CD4-positive, alpha-beta memory T cell (primary cell): ENCODE results near the gene CHSY3. TPM values are rescaled to one million over a fixed set of nuclear protein-coding genes. Genes with fewer than 3 reads are reported as not detected.

Experiments
- CTCF ChIA-PET: fragments of 350-600 bp; sonication (Branson Sonifier 250); formaldehyde crosslinking; loops from one replicate; lab custom pipeline; 2021; ENCODE audit warnings: inconsistent platforms; ENCODE audit not compliant: partially characterized antibody; lab: Charles Lee
- POLR2A ChIA-PET: fragments of 350-600 bp; sonication (Branson Sonifier 250); formaldehyde crosslinking; loops from one replicate; lab custom pipeline; 2021; ENCODE audit not compliant: partially characterized antibody; lab: Charles Lee
- DNase-seq, 5 donors: peaks; one replicate each; pipeline versions ENCODE4 v3.0.0 to v3.0.0-alpha.2; 2020 to 2022; ENCODE audit warnings: mixed read lengths in 1 of 5
- H3K27ac ChIP-seq: one replicate; pipeline ENCODE4 v1.7.0; 2013; ENCODE audit warnings: low read depth, low read length
- H3K27me3 ChIP-seq: 2 replicates; pipeline ENCODE4 v1.7.0; 2013; ENCODE audit warnings: mild to moderate bottlenecking, low read length, moderate library complexity; ENCODE audit not compliant: insufficient read depth
- H3K36me3 ChIP-seq: 2 replicates; pipeline ENCODE4 v1.7.0; 2013; ENCODE audit warnings: mild to moderate bottlenecking, low read length, moderate library complexity; ENCODE audit not compliant: insufficient read depth
- H3K4me1 ChIP-seq: 2 replicates; pipeline ENCODE4 v1.7.0; 2013; ENCODE audit warnings: mild to moderate bottlenecking, low read length, moderate library complexity; ENCODE audit not compliant: insufficient read depth
- H3K4me3 ChIP-seq, 2 donors: one replicate each; pipeline ENCODE4 v1.7.0; 2013; ENCODE audit warnings: low read length in 2 of 2, mild to moderate bottlenecking in 1 of 2
- H3K9me3 ChIP-seq, 2 donors: one replicate each; pipeline ENCODE4 v1.7.0; 2013; ENCODE audit warnings: low read length in 2 of 2, control low read depth in 1 of 2; ENCODE audit not compliant: control insufficient read depth in 1 of 2
- H3K27ac Mint-ChIP-seq, 7 donors: one replicate each; pipeline ENCODE4 v1.8.0; 2020 to 2021; ENCODE audit warnings: mixed read lengths in 7 of 7, mild to moderate bottlenecking in 6 of 7, inconsistent platforms in 3 of 7, moderate library complexity in 3 of 7
- H3K27me3 Mint-ChIP-seq, 2 donors: one replicate each; pipeline ENCODE4 v1.8.0; 2020 to 2021; ENCODE audit warnings: mixed read lengths in 2 of 2
- H3K36me3 Mint-ChIP-seq, 2 donors: one replicate each; pipeline ENCODE4 v1.8.0; 2020 to 2021; ENCODE audit warnings: mixed read lengths in 2 of 2, inconsistent platforms in 1 of 2, mild to moderate bottlenecking in 1 of 2
- H3K4me1 Mint-ChIP-seq, 4 donors: one replicate each; pipeline ENCODE4 v1.8.0; 2020 to 2021; ENCODE audit warnings: mixed read lengths in 4 of 4, mild to moderate bottlenecking in 1 of 4
- H3K4me3 Mint-ChIP-seq, 8 donors: one replicate each; pipeline ENCODE4 v1.8.0; 2020 to 2021; ENCODE audit warnings: mixed read lengths in 8 of 8, mild to moderate bottlenecking in 7 of 8, moderate library complexity in 6 of 8, inconsistent platforms in 3 of 8
- H3K9me3 Mint-ChIP-seq, 8 donors: one replicate each; pipeline ENCODE4 v1.8.0; 2020 to 2021; ENCODE audit warnings: mixed read lengths in 8 of 8, mild to moderate bottlenecking in 5 of 8, inconsistent platforms in 3 of 8, moderate library complexity in 1 of 8
- intact Hi-C: fragments of 100-400 bp; cut with micrococcal nuclease; formaldehyde crosslinking; loops from one replicate; pipeline ENCODE4 v1.15.1; 2023
- polyA plus RNA-seq, 2 donors: library from polyadenylated mRNA; unstranded; fragments of 300-500 nt; fragmentation: Illumina TruSeq; gene quantifications; one replicate each; pipeline ENCODE4 v1.2.3, GENCODE V29; 2021
- total RNA-seq, 2 experiments: library from RNA; stranded (reverse); gene quantifications; one replicate each; pipeline ENCODE4 v1.2.3, GENCODE V29; 2021

Gene CHSY3
- total and polyA plus RNA-seq, 4 experiments from 2014 or later, result not detected

GRCh38 chr5:130090569-130091270 lies 186.5 kb downstream of the CHSY3 start:
- Histone ChIP-seq H3K4me3 (no peak overlapping the region), H3K9me3 (no peaks in the 10 kb centered on the region)
- POLR2A ChIA-PET, result no interaction called here

GRCh38 chr5:130092991-130093390 lies 188.7 kb downstream of the CHSY3 start:
- no peak for DNase-seq
- no peaks in the 10 kb centered on the region for H3K36me3 Mint-ChIP-seq
- Histone ChIP-seq H3K4me3 (no peak overlapping the region), H3K27me3 (no peaks in the 10 kb centered on the region), H3K9me3 (no peaks in the 10 kb centered on the region), H3K36me3 (no peaks in the 10 kb centered on the region), H3K4me1 (no peaks in the 10 kb centered on the region), H3K27ac (no peak overlapping the region)
- ChIA-PET CTCF (no interaction called here), POLR2A (no interaction called here)
- intact Hi-C loops, result no loop called here
- no peak overlapping the region for H3K4me3 Mint-ChIP-seq
- H3K4me1 Mint-ChIP-seq, result no peaks in the 10 kb centered on the region
- H3K9me3 Mint-ChIP-seq, result peaks cover 0 to 10% (median under 1%) of the 10 kb centered on the region in 8 donors
- H3K27me3 Mint-ChIP-seq, result no peaks in the 10 kb centered on the region
- no peak overlapping the region for H3K27ac Mint-ChIP-seq

More at GRCh38 chr5:130090569-130091270, 186.5 kb downstream of the CHSY3 start:
- no peak overlapping the region for H3K4me3 Mint-ChIP-seq
- H3K27me3 Mint-ChIP-seq, result peaks cover 0 to under 1% of the 10 kb centered on the region in 2 donors
- intact Hi-C loops, result no loop called here
- CTCF ChIA-PET, result no interaction called here
- Histone ChIP-seq H3K36me3 (no peaks in the 10 kb centered on the region), H3K27ac (no peak overlapping the region), H3K27me3 (no peaks in the 10 kb centered on the region), H3K4me1 (no peaks in the 10 kb centered on the region)
- H3K4me1 Mint-ChIP-seq, result no peaks in the 10 kb centered on the region
- peaks cover 0 to 10% (median under 1%) of the 10 kb centered on the region in 8 donors for H3K9me3 Mint-ChIP-seq
- no peak for DNase-seq
- no peak overlapping the region for H3K27ac Mint-ChIP-seq
- H3K36me3 Mint-ChIP-seq, result no peaks in the 10 kb centered on the region

GRCh38 chr5:130096483-130096882 lies 192.2 kb downstream of the CHSY3 start:
- H3K36me3 Mint-ChIP-seq, result no peaks in the 10 kb centered on the region
- no peak overlapping the region for H3K27ac Mint-ChIP-seq
- Histone ChIP-seq H3K4me3 (no peak overlapping the region), H3K27ac (no peak overlapping the region), H3K9me3 (no peaks in the 10 kb centered on the region), H3K36me3 (no peaks in the 10 kb centered on the region), H3K27me3 (no peaks in the 10 kb centered on the region), H3K4me1 (no peaks in the 10 kb centered on the region)
- intact Hi-C loops, result no loop called here
- peaks cover 0 to 6% (median under 1%) of the 10 kb centered on the region in 8 donors for H3K9me3 Mint-ChIP-seq
- H3K27me3 Mint-ChIP-seq, result peaks cover 0 to 3% of the 10 kb centered on the region in 2 donors
- no peak overlapping the region for H3K4me3 Mint-ChIP-seq
- ChIA-PET POLR2A (no interaction called here), CTCF (no interaction called here)
- H3K4me1 Mint-ChIP-seq, result no peaks in the 10 kb centered on the region
- DNase-seq, result no peak

GRCh38 chr5:130099008-130099407 lies 194.7 kb downstream of the CHSY3 start:
- Histone ChIP-seq H3K9me3 (no peaks in the 10 kb centered on the region), H3K36me3 (no peaks in the 10 kb centered on the region), H3K27me3 (no peaks in the 10 kb centered on the region), H3K4me1 (no peaks in the 10 kb centered on the region), H3K4me3 (no peak overlapping the region), H3K27ac (no peak overlapping the region)
- no peaks in the 10 kb centered on the region for H3K36me3 Mint-ChIP-seq
- ChIA-PET CTCF (no interaction called here), POLR2A (no interaction called here)
- no peaks in the 10 kb centered on the region for H3K4me1 Mint-ChIP-seq
- H3K27me3 Mint-ChIP-seq, result peaks cover 0 to 3% of the 10 kb centered on the region in 2 donors
- intact Hi-C loops, result no loop called here
- H3K4me3 Mint-ChIP-seq, result no peak overlapping the region
- no peaks in the 10 kb centered on the region for H3K9me3 Mint-ChIP-seq
- DNase-seq, result no peak
- no peak overlapping the region for H3K27ac Mint-ChIP-seq

GRCh38 chr5:130102375-130102774 lies 198.1 kb downstream of the CHSY3 start:
- Histone ChIP-seq H3K27ac (no peak overlapping the region), H3K4me1 (no peaks in the 10 kb centered on the region), H3K4me3 (no peak overlapping the region), H3K36me3 (no peaks in the 10 kb centered on the region), H3K9me3 (no peaks in the 10 kb centered on the region), H3K27me3 (no peaks in the 10 kb centered on the region)
- CTCF ChIA-PET, result no interaction called here
- POLR2A ChIA-PET, result no interaction called here
- Mint-ChIP-seq H3K9me3 (no peaks in the 10 kb centered on the region), H3K27ac (no peak overlapping the region), H3K36me3 (no peaks in the 10 kb centered on the region), H3K4me3 (no peak overlapping the region), H3K27me3 (peaks cover 0 to 3% of the 10 kb centered on the region in 2 donors), H3K4me1 (no peaks in the 10 kb centered on the region)
- DNase-seq, result no peak
- intact Hi-C loops, result no loop called here

GRCh38 chr5:130102960-130103359 lies 198.7 kb downstream of the CHSY3 start:
- intact Hi-C loops, result no loop called here
- POLR2A ChIA-PET, result no interaction called here
- Histone ChIP-seq H3K4me1 (no peaks in the 10 kb centered on the region), H3K36me3 (no peaks in the 10 kb centered on the region), H3K9me3 (no peaks in the 10 kb centered on the region), H3K27ac (no peak overlapping the region), H3K4me3 (no peak overlapping the region), H3K27me3 (no peaks in the 10 kb centered on the region)
- no peak overlapping the region for H3K4me3 Mint-ChIP-seq
- DNase-seq, result no peak
- no peaks in the 10 kb centered on the region for H3K9me3 Mint-ChIP-seq
- H3K27ac Mint-ChIP-seq, result no peak overlapping the region
- no peaks in the 10 kb centered on the region for H3K36me3 Mint-ChIP-seq
- H3K27me3 Mint-ChIP-seq, result peaks cover 0 to 3% of the 10 kb centered on the region in 2 donors
- CTCF ChIA-PET, result no interaction called here
- H3K4me1 Mint-ChIP-seq, result no peaks in the 10 kb centered on the region

- intact Hi-C loops, result loop anchor here (5.0 kb wide), 1 partner anchor 1312 kb away; no protein-coding TSS in a partner anchor
Measured at GRCh38 chr5:130104895-130105688, 200.8 kb downstream of the CHSY3 start.

More at GRCh38 chr5:130104895-130105688, 200.8 kb downstream of the CHSY3 start:
- Histone ChIP-seq H3K4me1 (no peaks in the 10 kb centered on the region), H3K4me3 (no peak overlapping the region), H3K27me3 (no peaks in the 10 kb centered on the region), H3K27ac (no peak overlapping the region), H3K9me3 (no peaks in the 10 kb centered on the region), H3K36me3 (no peaks in the 10 kb centered on the region)
- no peak overlapping the region for H3K4me3 Mint-ChIP-seq
- POLR2A ChIA-PET, result no interaction called here
- no peak for DNase-seq
- H3K36me3 Mint-ChIP-seq, result no peaks in the 10 kb centered on the region
- no peak overlapping the region for H3K27ac Mint-ChIP-seq
- no peaks in the 10 kb centered on the region for H3K27me3 Mint-ChIP-seq
- H3K9me3 Mint-ChIP-seq, result no peaks in the 10 kb centered on the region
- CTCF ChIA-PET, result interaction anchor here (1.2 kb wide), 1 partner anchor 10 kb away, joined by 3 read pairs; no protein-coding TSS in a partner anchor
- no peaks in the 10 kb centered on the region for H3K4me1 Mint-ChIP-seq
